Neutrophil (primary cell): ENCODE results near the gene PCNX2.

Experiments used
- H3K27ac ChIP-seq: fragments of 200-600 bp; sonication (generic); 2 replicates; pipeline ENCODE4 v1.5.1; 2016; ENCODE audit warnings: mild to moderate bottlenecking, moderate library complexity
- H3K27me3 ChIP-seq: fragments of 200-600 bp; sonication (generic); 2 replicates; pipeline ENCODE4 v1.6.0; 2016; ENCODE audit warnings: mild to moderate bottlenecking
- H3K36me3 ChIP-seq: fragments of 200-600 bp; sonication (generic); 2 replicates; pipeline ENCODE4 v1.5.1; 2017
- H3K4me1 ChIP-seq, 2 experiments: fragments of 200-600 bp in 1 of 2; sonication (generic) in 1 of 2; 1 replicate in 1 of 2; 2 replicates in 1 of 2; pipeline versions ENCODE4 v1.5.1 to v1.6.1; 2013 to 2016; ENCODE audit warnings: low read depth in 1 of 2, low read length in 1 of 2, mild to moderate bottlenecking in 1 of 2, moderate library complexity in 1 of 2; ENCODE audit not compliant: control insufficient read depth in 1 of 2, insufficient read depth in 1 of 2
- H3K4me3 ChIP-seq, 2 experiments: fragments of 200-600 bp in 1 of 2; sonication (generic) in 1 of 2; 1 replicate in 1 of 2; 2 replicates in 1 of 2; pipeline ENCODE4 v1.5.1; 2013 to 2016; ENCODE audit warnings: low read depth in 1 of 2, low read length in 1 of 2, mild to moderate bottlenecking in 1 of 2, moderate library complexity in 1 of 2
- H3K9me3 ChIP-seq: fragments of 200-600 bp; sonication (generic); 2 replicates; pipeline ENCODE4 v1.5.1; 2016
- TF ChIP-seq, protein P1 (sequence below): fragments of 200-600 bp; sonication (generic); IDR thresholded peaks from 2 replicates; pipeline ENCODE4 v1.5.1; 2016; ENCODE audit warnings: antibody characterized with exemption

Gene PCNX2

DNA sequence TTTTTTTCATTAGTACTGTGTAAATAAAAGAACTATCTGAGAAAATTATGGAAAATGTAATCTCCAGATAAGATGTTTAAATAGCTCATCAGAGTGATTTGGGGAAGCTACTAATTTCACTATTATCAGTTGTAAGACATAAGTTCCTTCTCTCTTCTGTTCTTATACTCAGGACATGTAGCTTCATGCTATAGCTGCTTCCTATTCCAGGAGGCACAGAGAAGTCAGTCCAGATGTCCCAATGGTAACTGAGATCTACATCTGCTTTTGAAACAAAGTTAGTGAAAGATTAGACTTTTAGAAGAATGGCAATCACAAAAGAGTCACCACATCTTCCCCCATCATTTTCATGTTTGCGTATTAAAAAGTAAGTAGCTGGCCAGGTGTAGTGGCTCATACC lies 37.6 kb upstream of the PCNX2 start:
- Histone ChIP-seq H3K9me3 (no peaks in the 10 kb centered on the region), H3K4me1 (peaks cover 10% of the 10 kb centered on the region in 2 experiments), H3K36me3 (no peaks in the 10 kb centered on the region), H3K27ac (no peak overlapping the region), H3K4me3 (no peak overlapping the region), H3K27me3 (peaks cover 25% of the 10 kb centered on the region)
- TF ChIP-seq, protein P1, sequence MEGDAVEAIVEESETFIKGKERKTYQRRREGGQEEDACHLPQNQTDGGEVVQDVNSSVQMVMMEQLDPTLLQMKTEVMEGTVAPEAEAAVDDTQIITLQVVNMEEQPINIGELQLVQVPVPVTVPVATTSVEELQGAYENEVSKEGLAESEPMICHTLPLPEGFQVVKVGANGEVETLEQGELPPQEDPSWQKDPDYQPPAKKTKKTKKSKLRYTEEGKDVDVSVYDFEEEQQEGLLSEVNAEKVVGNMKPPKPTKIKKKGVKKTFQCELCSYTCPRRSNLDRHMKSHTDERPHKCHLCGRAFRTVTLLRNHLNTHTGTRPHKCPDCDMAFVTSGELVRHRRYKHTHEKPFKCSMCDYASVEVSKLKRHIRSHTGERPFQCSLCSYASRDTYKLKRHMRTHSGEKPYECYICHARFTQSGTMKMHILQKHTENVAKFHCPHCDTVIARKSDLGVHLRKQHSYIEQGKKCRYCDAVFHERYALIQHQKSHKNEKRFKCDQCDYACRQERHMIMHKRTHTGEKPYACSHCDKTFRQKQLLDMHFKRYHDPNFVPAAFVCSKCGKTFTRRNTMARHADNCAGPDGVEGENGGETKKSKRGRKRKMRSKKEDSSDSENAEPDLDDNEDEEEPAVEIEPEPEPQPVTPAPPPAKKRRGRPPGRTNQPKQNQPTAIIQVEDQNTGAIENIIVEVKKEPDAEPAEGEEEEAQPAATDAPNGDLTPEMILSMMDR, result no peak

DNA sequence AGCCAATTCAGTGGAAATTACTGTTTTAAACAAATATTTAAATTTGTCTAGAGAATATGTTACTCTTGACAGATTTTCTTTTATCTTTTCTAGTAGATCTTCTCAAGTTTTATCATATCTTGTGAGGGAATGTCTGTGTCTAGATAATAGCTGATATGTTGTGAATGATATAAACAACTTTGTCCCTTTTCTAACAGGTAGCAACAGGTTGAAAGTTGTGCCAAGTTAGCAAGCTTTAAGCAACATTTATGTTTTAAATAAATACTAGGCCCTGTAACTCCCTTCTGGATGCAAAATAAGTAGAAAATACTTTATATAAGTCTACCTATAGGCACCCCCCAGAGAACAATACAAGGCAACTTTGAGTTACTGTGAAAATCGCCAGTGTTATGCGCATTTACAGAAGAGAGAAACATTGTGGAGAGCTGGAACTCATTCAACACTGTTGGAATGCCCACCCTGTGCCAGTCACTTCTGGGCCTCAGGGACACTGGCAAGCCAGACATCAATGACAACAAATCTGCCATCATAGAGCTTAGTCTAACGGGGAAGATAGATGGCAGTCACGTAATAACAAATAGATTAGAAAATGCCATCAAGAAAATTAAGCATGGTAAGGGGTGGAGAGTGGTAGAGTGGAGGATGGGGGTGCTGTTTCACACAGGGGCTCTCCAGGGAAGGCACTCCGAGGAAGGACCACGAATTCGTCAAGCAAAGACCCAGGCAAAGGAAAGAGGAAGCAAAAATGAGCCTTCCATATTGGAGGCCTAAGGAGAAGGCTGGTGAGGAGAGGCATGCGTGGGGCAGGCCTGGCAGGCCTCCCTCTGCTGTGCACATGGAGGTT lies 36.4 kb upstream of the PCNX2 start:
- TF ChIP-seq, protein P1, result no peak
- Histone ChIP-seq H3K27ac (no peak overlapping the region), H3K4me3 (no peak overlapping the region), H3K9me3 (no peaks in the 10 kb centered on the region), H3K27me3 (peaks cover 34% of the 10 kb centered on the region), H3K4me1 (peaks cover 11 to 18% of the 10 kb centered on the region in 2 experiments), H3K36me3 (no peaks in the 10 kb centered on the region)

GRCh38 chr1:233328142-233328921 lies 32.8 kb upstream of the PCNX2 start:
- no peaks in the 10 kb centered on the region for H3K36me3 ChIP-seq
- peaks cover 13 to 18% of the 10 kb centered on the region in 2 experiments for H3K4me1 ChIP-seq
- H3K9me3 ChIP-seq, result no peaks in the 10 kb centered on the region
- H3K27me3 ChIP-seq, result peaks cover 44% of the 10 kb centered on the region
- TF ChIP-seq, protein P1, result no peak
- H3K27ac ChIP-seq, result peak overlapping the region; percentile 29
- peak overlapping the region; percentile 78 to 82 for H3K4me3 ChIP-seq

- Histone ChIP-seq H3K9me3 (no peaks in the 10 kb centered on the region), H3K36me3 (no peaks in the 10 kb centered on the region), H3K4me1 (peaks cover 13 to 18% of the 10 kb centered on the region in 2 experiments), H3K27ac (peak within 1 kb of the TSS; percentile 45), H3K4me3 (peak within 1 kb of the TSS; percentile 78 to 82), H3K27me3 (peaks cover 44% of the 10 kb centered on the region)
- TF ChIP-seq, protein P1, result no peak
Measured at GRCh38 chr1:233327651-233328141, 32.2 kb upstream of the PCNX2 start, which contains the start of gene MAP3K21. MAP3K21 (plus strand) TSS chr1:233327724; CDS start chr1:233328029, 305 bp downstream.

DNA sequence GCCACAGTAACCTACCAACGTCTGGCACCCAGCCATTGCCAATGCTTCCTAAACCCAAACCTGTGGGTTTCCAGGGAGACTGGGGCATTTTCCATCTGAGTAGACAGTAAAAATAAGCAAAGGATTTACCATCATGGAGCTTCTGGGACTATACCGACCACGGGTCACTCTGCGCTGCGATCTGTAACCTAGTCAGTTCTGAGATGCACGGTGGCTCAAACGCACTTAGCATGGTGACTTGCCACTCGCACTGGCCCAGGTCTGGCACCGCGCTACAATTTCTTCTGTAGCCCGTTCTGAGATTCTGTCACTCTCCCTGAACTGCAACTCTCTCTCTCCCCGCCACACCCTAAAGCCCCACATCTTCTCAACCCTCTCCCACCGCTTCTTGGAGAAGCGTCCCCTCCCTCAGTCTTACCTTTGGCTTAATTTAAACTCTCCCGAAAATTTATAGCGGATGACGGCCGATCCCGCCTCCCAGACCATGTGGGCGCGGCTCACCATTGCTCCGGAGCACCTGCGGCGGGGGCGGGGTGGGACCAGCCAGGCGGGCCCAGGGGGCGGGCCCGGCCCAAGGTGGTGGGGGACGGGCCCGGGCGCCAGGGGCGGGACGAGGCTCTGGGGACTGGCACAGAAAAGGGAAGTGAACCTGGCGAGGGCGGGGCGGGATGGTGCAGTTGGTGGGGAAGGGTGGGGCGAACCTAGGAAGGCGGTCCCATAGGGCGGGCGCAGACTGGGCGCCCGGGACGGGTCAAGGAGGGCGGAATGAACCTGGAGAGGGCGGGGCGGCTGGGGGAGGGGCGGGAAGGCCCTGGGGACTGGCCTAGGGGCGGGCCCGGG lies 31.5 kb upstream of the PCNX2 start:
- peaks cover 13 to 18% of the 10 kb centered on the region in 2 experiments for H3K4me1 ChIP-seq
- TF ChIP-seq, protein P1, result no peak
- no peaks in the 10 kb centered on the region for H3K9me3 ChIP-seq
- peak overlapping the region; percentile 78 to 82 for H3K4me3 ChIP-seq
- H3K27me3 ChIP-seq, result peaks cover 44% of the 10 kb centered on the region
- H3K27ac ChIP-seq, result peak overlapping the region; percentile 45
- no peaks in the 10 kb centered on the region for H3K36me3 ChIP-seq
